HG03025 (cell line): ENCODE data around the gene LRP1B.

ENCODE experiments used
- ATAC-seq: cut with Tn5 transposase; IDR thresholded peaks from one replicate; pipeline ENCODE4 v1.9.1; 2021; ENCODE audit warnings: mild to moderate bottlenecking, moderate library complexity; ENCODE audit not compliant: unreplicated experiment, low FRiP score

The LRP1B gene

DNA sequence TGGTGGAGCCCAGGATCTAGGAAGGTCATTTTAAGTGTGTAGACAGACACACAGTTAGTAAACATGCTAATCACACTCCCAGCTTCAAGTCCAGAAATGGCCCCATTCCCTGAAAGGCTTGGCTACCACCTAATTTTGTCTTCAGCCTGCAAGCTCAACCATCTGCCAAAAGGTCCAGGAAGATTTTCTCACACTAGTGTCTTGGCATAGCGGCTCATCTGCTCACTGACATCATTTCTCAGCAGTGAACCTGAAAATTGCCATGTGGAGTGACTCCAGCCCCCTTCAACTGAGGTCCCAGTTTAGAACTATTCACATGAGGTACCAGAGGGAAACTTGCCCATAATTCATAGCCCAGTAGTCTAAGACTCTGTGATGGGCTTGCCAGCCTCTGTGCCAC is 748.9 kb downstream of the LRP1B start:
- no peak for ATAC-seq

DNA sequence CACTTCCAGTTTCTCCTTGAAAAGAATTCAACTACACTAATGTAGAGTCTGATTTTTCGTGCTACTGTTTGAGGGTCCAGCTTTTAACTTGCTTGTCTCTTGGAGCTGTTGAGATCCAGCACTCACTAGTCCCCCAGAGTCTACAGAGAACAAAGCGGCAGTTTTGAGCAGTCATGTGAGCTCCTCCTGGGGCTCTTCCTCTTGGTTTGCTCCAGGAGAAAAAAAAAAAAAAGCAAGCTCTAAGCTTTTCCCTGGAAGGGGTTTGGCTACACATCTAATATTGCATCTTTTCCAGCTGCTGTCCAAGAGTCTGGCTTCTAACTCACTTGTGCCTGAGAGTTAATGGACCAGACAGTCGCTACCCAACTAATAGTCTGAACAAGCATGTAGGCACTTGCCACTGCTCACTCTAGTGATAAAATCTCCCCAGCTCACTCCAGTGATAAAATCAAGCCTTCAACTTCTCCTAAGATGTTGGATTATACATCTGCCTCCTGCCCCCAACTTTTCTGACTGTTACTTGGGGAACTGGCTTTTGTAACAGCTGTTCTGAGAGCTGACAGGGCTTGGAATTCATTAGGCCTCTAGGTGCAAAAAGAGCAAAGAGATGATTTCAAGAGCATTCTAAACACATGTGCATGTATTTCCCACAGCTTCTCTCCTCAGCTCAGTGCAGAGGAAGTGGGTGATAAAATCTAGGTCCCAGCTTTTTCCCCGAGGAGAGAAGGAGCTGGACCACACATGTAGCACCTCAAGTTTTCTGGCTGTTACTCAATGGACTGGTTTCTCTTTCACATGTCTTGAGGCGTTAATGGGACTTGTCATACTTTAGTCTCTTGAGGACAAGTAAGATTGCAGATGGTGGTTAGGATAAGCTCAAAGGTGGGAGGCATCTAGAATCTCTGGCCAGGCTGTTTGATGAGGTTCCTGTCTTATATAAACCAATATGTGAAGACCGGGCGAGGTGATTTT is 750.5 kb downstream of the LRP1B start:
- ATAC-seq: no peak

DNA sequence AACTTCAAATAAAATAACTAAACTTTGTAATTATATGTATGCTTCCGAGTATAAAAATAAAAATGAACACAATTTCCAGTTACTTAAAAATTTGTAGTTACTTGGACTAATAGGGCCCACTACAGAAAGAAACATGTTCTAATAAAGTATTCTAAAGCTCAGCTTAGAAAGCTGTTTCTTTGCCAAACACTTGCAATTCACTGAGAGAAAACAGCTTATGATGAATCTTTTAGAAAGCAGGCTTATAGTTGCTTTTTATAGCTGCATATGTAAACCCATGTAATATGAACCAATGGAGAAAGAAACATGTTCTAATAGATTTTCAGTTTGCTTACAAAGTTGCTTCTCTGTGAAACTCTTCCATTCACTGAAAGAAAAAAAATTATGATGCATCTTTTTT is 766.0 kb downstream of the LRP1B start:
- ATAC-seq: no peak

DNA sequence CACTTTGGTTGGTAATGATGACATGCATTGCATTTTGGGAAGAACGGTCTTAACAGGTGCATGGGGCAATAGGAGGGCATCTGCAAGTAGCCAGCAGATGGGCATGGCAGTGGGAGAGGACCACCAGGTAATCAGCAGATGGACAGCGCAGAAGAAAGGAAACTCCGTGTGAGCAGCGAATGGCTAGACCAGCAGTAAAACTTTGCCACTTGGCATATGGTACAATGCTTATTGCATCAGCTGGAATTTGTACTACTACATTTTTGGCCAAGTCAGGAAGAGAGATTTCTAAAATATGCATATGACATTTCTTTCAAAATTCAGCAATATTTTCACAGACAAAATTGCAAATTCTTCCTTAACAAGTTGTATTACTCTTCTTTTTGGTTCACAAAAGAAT is 768.5 kb downstream of the LRP1B start:
- ATAC-seq: no peak

DNA sequence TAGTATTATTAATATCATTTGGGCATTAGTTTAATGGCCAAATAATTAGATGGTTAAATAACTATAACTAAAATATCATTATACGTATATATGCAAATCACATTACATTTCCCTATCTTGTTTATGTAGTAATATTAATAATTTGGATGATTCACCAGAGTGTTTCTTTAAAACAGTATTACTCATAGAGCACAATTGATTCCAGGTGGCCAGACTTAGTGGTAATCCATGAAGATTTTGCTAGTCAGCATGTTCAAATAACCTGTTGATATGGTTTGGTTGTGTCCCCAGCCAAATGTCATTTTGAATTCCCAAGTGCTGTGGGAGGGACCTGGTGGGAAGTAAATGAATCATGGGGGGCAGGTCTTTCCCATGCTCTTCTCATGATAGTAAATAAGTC is 782.3 kb downstream of the LRP1B start:
- ATAC-seq: no peak

DNA sequence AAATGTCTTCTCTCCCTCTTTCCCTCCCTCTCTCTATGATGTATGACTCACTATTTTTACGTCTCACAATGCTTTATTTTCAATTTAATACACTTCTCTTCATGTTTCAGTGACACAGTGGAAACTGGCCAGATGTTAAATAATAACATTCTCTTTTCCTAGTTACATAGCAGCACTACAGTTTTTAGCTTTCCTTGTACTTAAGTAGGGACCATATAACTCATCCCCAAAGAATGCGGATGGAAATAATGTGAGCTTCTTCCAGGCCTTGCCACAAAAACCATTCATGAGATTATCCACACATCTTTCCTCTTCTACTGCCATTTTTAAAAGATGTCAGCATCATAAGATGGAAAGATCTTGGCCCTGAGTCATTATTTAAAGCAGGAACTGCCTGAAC is 789.4 kb downstream of the LRP1B start:
- no peak for ATAC-seq

DNA sequence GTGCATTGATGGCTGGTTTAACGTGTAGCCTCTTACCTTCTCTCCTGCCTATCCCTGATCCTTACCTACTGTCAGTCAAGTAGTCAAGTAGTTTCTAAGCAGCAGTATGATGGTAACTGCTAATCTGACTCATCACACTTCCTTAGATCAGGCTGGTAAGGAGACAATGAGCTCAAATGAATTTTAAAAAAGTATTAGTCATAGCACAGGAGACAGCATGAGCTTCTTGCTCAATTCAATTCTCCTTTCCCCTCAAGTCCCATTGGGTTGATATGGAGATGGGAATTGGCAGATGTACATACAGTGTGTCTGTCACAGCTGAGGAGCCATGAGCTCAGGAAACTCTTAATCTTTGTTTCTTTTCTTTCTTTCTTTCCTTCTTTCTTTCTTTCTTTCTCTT is 799.7 kb downstream of the LRP1B start:
- no peak for ATAC-seq

DNA sequence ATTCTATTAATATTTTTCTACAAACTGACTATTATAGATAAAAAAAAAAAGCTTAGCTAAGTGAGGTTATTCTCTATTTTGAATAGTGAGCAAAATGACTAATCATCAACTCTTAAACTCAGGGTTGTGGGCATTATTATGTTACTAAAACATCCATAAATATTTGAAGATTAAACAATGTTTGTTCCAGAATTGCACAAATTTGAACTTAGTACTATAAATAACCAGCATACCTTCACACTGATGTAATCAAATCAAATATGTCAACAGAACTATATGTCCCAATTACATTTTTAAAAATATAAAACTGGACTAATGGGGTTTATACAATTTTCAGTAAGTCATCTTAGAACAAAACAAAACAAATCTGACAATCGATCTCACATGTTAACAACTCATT is 800.9 kb downstream of the LRP1B start:
- no peak for ATAC-seq

DNA sequence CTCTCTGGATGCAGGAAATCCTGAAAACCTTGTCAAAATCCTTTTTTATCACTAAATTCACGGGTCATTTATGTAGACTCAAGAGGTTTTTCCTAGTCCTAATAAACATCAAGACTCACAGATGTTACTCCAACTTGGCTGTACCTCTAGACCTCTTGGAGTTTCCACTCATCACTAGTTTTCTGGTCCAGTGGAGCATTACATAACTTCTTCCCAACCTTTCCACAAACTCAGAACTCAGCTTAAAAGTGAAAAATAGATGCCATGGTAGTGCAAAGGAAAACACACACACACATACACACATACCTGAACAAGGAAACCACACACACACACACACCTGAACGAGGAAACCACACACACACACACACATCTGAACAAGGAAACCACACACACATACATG is 807.2 kb downstream of the LRP1B start:
- ATAC-seq: no peak

DNA sequence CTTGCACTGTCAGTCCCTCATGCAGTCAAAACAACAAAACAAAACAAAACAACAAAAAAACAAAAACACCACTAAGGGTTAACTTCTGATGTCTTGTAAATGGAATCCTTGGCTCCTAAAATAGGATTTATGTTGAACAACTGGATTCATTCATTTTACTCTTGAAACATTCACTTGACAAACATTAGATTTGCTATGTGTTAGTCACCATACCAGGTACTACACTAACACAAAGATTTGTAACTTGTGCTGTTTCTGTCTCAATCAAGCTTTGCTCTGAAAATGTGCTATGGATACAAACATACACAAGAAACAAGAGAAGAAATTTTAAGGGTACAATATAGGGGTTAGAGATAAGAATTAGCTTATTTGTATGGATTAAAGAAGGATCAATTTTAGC is 812.8 kb downstream of the LRP1B start:
- no peak for ATAC-seq

DNA sequence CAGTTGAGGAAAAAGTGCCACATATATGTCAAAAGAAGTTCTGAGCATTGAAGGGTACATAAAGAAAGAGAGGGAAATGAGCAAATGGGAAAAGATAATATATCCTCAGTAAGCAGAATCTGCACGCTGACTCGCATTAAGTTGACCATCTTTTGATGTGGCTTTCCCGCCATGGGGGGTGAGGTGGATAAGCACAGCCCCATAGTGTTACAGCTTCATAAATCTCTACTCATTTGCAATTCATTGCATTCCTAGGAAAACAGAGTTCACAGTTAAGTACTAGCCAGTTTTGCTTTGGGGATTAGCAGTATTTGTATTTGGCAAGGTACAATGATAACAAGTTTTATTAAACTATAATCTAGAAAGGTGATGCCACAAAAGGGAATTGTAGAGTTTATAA is 814.2 kb downstream of the LRP1B start:
- no peak for ATAC-seq

DNA sequence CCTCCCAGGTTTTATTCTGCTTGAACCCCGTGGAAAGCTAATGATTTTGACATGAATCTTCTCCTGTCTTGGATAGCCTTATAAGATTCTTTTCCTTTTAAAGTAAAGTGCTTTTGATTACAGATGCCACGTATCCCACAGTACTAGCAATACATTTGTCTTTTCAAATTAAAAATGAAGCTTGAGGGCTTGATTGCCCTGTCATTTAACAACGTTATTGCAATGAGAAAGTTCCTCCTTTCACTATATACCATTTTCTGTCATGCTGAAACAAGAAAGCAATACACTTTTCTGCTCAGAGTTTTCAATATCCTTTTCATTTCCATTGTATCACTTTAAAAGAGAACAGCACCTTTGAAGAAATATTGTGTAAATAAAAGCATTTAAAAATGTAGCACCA is 814.7 kb downstream of the LRP1B start:
- no peak for ATAC-seq

DNA sequence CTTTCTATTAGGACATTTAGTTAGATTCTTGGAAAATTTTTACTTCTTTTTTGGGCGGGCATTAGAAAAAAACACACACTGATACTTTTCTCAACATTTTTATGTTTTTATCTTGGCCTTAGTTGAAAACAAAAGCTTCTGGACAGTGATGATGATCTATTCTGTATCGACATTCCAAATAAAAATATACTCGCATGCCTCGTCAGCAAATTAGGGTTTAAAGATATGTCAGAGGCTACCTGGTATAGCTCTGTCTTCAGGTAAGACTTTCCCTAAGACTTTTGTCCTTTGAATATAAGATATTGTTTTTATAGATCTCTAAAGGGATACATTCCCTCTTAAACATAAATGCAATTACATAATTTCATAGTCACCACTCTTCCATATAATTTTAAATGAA is 816.8 kb downstream of the LRP1B start:
- no peak for ATAC-seq

DNA sequence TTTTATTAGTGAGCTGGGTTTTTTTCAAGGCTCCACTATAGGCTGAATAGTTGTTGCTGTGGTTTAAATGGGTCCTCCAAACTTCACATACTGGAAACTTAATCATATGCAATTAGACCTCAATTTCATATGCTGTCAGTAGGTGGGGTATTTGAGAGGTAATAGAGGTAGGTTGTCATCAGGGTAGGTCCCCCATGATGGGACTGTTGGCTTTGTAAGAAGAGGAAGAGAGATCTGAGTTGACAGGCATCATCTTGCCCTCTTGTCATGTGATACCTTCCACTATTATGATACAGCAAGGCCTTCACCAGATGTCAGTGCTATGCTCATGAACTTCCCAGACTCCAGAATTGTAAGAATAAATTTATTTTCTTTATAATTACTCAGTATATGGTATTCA is 819.4 kb downstream of the LRP1B start:
- ATAC-seq: no peak

DNA sequence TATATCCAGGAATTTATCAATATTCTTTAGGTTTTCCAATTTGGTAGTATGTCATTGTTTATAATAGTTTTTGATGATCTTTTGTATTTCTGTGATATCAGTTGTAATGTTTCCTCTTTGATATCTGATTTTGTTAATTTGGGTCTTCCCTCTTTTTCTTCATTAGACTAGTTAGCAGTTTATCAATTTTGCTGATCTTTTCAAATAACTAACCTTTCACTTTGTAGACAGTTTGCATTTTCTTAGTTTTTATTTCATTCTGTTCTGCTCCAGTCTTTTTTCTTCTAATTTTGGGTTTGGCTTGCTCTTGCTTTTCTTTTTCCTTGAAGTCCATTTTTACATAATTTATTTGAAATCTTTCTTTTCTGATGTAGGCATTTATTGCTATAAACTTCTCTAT is 824.4 kb downstream of the LRP1B start:
- no peak for ATAC-seq

DNA sequence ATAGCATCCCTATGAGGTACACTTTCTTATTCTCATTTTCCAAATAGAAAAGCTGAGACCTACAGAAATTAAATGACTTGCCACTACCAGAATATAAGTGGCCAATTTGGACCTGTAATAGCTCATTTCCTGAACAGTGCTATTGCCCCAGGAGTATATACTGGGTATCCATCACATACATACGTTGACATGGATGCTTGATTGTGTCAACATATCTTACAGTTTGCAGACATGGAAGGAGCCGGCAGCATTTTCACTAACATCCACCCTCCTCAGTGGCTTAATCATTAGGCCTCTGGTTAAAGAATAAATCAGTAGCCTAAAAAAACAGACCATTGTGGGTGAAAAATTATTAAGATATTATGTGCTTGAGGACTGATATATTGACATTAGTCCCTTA is 829.3 kb downstream of the LRP1B start:
- no peak for ATAC-seq

DNA sequence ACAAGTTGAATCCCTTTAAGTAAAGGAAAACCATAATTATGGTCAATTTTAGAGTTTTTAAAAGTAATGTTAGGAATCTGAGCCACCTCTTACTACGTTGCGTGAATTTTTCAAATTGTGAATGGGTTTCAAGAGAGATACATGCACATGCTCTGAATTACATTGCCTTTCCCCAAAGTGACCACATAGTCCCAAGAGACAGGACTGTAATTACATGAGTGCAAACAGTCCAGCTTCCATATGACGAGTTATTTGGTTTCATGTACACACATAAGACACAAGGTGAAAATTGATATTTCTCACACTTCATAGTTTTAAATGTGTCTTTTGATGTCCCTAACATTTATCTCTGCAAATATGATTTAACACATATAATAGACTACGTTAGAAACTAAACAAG is 850.8 kb downstream of the LRP1B start:
- no peak for ATAC-seq

DNA sequence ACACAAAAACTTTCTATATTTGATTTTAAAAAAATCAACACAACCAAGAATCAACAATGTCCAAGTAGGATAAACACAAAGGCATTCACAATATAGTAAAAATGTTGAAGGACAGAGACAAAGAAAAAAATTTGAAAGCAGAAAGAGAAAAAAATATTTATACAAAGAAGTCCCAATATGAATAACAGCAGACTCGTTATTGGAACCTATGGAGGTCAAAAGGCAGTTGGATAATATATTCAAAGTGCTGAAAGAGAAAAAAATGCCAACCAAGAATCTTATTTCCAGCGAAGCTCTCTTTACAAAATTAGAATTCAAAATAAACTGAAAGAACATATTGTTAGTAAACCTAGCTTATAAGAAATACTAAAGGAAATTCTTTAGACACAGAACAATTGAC is 859.5 kb downstream of the LRP1B start:
- no peak for ATAC-seq

DNA sequence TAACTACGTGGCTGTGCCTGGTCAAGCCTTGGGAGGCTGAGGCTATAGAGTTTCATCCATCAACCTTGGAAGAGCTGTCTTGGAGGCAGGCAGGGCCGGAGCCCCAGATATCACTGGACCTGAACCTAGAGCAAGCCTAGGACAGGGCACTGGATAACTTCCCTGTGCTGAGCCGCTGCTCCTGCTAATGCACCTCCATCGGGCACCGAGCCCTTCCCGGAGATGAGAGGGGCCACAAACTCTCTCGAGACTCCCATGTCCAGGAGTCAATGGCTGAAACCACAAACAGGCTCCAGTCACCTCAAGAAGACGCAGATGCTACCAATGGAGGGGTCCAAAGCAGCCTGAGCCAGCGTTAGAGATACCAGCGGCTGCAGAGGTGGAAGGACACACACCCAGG is 866.0 kb downstream of the LRP1B start:
- no peak for ATAC-seq

DNA sequence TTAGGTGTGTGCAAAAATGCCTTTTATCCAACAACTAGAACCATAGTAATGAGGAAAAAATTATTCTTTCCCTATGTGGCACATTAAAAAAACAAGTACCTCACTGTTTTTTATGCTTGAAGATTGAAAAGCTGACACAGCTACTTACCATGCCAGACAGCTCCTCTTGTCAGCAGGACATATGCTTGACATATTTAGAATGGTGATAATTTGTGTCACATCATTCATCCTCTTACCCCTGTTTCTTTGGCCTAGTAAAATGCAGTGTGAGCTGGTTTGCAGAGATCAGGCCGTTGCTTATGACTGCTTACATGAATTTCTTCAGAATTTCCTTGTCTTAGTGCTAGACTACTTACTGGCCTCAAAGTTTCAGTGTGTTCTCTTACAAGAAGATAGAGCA is 869.9 kb downstream of the LRP1B start:
- no peak for ATAC-seq

DNA sequence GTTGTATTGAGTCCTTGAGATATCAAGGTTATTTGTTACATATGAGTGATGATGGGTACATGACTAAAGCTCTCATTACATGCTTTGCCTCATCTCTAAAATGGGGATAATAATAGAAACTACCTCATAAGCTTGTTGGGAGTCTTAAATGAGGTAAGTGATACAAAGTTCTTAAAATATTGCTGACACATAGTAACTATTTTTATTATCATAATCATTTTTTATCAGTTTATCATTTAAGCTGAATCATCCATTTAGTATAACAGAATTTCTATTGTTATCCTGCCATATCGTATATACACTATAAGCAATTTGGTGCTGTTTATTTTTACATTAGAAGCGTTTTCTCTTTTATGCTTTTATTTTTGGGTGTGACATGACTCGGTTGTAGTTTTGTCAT is 871.1 kb downstream of the LRP1B start:
- ATAC-seq: no peak

DNA sequence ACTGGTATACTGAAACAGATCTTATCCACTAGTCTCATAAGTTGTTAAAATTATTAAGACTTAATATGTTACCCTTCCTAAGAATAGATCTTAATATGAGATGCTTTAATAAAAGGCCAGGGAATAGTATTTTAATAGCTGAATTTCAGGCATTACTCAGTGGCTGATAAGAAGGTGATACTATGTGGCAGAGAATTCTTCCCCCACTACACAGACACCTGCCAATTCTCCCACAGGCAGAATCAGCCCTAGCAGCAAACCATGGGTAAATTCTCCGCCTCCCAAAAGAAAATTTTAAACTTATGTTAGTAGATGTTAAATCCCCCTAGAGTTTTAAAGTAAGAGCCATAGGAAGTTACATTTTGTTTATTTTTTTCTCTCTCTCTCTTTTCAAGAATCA is 888.8 kb downstream of the LRP1B start:
- no peak for ATAC-seq

DNA sequence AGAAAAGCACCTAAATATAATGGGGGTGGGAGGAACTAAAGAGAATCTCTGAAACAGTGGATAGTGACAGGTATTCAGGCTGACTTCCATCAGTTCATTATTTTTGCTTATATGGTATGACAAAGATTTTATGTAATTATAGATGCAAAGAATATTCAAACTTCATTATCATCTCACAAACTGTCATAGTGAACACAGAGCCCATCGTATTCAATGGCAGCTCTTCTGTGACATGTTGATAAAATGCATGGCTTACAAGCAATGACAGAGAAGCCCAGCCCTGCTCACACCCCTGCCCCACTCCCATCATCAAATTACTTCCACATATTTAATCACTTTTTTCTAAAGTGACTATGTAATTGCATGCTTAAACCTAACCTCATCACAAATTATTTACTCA is 904.3 kb downstream of the LRP1B start:
- ATAC-seq: no peak
